ENCODE results near the gene FOLR3. TPM values are rescaled to one million over a fixed set of nuclear protein-coding genes. Genes with fewer than 3 reads are reported as not detected.
"Not testable (repeated sequence)": the region's sequence is repeated elsewhere in the genome, so short reads cannot be mapped to it uniquely, and the experiment has no call there.

The FOLR3 gene
- not detected for total RNA-seq

- not testable (repeated sequence) for H3K27ac ChIP-seq, H3K4me1 ChIP-seq, H3K9me3 ChIP-seq, H3K4me3 ChIP-seq, H3K36me3 ChIP-seq, H3K27me3 ChIP-seq, DNase-seq
These were observed at the start of gene FOLR3 for GRCh38 chr11:72135473-72135872. TSS of gene FOLR3 (plus strand) at chr11:72135725. CDS start at chr11:72135953, 228 bp downstream.

DNA sequence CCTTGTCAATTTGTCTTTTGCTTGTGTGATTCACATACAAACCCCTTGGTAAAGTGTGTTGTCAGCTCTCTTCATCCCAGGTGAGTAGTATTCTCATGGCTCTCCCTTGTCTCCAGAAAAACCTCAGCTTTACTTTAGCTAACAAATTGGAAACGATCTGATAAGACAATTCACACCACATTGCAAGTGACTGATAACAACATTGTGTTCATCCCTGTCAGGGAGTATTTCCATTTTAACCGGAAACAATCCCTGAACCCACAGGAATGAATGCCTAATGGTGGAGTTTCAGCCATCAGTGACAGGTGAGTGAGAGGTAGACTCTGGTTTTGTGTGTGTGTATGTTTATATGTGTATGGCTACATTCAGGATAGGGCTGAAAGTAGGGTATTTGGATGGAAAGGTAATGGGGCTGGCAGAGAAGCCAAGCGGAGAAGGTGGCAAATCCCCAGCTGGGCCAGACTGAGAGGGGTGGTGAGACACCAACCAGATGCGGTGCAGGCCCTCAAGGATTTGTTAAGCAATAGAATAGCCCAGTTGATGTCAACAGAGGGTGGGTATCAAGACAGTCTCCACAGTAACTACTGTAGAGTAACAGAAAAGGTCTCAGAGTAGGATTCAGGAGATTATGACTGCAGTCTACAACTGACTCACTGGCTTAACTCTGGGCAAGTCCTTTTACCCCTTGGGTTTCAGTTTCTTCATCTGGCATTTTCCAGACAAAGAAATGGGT lies 47.3 kb upstream of the FOLR3 start:
- no peak for DNase-seq
- Histone ChIP-seq H3K4me3 (no peak overlapping the region), H3K9me3 (no peaks in the 10 kb centered on the region), H3K36me3 (peaks cover 0 to 5% (median 0%) of the 10 kb centered on the region in 3 donors), H3K27me3 (no peaks in the 10 kb centered on the region), H3K4me1 (peaks cover 0 to 9% (median 0%) of the 10 kb centered on the region in 4 donors), H3K27ac (no peak overlapping the region)
- TF ChIP-seq CTCF (IDR thresholded peaks at IDR 0.05) (no peak), POLR2A (IDR thresholded peaks at IDR 0.05) (no peak)

DNA sequence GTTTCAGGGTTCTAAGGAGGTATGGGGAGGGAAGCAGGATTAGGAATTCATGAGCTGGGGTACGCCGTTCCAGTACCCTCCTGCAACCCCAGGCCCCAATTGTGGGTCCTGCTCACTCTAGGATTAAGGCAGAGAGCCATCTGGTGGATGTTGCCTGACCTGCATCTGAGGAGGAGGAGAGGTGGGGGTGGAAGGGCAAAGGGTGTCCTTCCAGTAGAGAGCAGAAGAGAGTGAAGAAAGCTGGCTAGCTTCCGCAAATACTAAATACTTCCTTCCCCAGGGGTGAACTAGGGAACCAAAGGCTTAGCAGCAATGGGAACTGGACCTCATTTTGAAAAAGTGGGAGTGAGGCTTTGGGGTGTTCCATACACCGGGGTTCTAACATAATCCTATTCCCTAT lies 44.2 kb upstream of the FOLR3 start:
- Histone ChIP-seq H3K4me3 (no peak overlapping the region), H3K4me1 (peaks cover 0 to 9% (median 0%) of the 10 kb centered on the region in 4 donors), H3K9me3 (no peaks in the 10 kb centered on the region), H3K27me3 (no peaks in the 10 kb centered on the region), H3K36me3 (peaks cover 0 to 26% (median 0%) of the 10 kb centered on the region in 3 donors), H3K27ac (peak overlapping the region in 1 of 4 donors; percentile 31)
- TF ChIP-seq POLR2A (IDR thresholded peaks at IDR 0.05) (no peak), CTCF (IDR thresholded peaks at IDR 0.05) (peak; percentile 59 to 96 (median 88))
- peak; percentile 73 to 88 (median 79) for DNase-seq

- H3K36me3 ChIP-seq, result peaks cover 0 to 53% (median 0%) of the 10 kb centered on the region in 3 donors
- TF ChIP-seq CTCF (IDR thresholded peaks at IDR 0.05) (no peak), POLR2A (IDR thresholded peaks at IDR 0.05) (no peak)
These were observed 36.8 kb upstream of the FOLR3 start for GRCh38 chr11:72098741-72099140.

GRCh38 chr11:72100009-72100408 lies 35.5 kb upstream of the FOLR3 start:
- TF ChIP-seq CTCF (IDR thresholded peaks at IDR 0.05) (no peak), POLR2A (IDR thresholded peaks at IDR 0.05) (no peak)
- no peak overlapping the region for H3K27ac ChIP-seq
- H3K9me3 ChIP-seq, result no peaks in the 10 kb centered on the region
- no peak overlapping the region for H3K4me3 ChIP-seq
- H3K4me1 ChIP-seq, result peaks cover 0 to 30% (median 8%) of the 10 kb centered on the region in 4 donors
- no peak for DNase-seq
- no peaks in the 10 kb centered on the region for H3K27me3 ChIP-seq
- H3K36me3 ChIP-seq, result peaks cover 0 to 44% (median 0%) of the 10 kb centered on the region in 3 donors

More at GRCh38 chr11:72098741-72099140, 36.8 kb upstream of the FOLR3 start:
- DNase-seq, result no peak
- Histone ChIP-seq H3K27ac (no peak overlapping the region), H3K4me1 (peaks cover 0 to 26% (median 8%) of the 10 kb centered on the region in 4 donors), H3K9me3 (no peaks in the 10 kb centered on the region), H3K4me3 (no peak overlapping the region), H3K27me3 (no peaks in the 10 kb centered on the region)

- Histone ChIP-seq H3K9me3 (no peaks in the 10 kb centered on the region), H3K27ac (peak overlapping the region in 1 of 4 donors; percentile 4), H3K4me1 (peaks cover 0 to 30% (median 8%) of the 10 kb centered on the region in 4 donors), H3K4me3 (no peak overlapping the region), H3K36me3 (peaks cover 0 to 39% (median 0%) of the 10 kb centered on the region in 3 donors), H3K27me3 (no peaks in the 10 kb centered on the region)
- TF ChIP-seq POLR2A (IDR thresholded peaks at IDR 0.05) (no peak), CTCF (IDR thresholded peaks at IDR 0.05) (no peak)
- DNase-seq, result no peak
These were observed 35.1 kb upstream of the FOLR3 start for GRCh38 chr11:72100462-72100861.
